GM12865 (cell line): ENCODE measurements around the gene IGFBP7.

ENCODE experiments used
- DNase-seq: peaks from one replicate; pipeline ENCODE4 v3.0.0; 2010; ENCODE audit warnings: low read depth
- H3K4me3 ChIP-seq: 2 replicates; pipeline ENCODE4 v1.5.1; 2011; ENCODE audit warnings: mild to moderate bottlenecking, low read depth, low read length, control low read depth
- CTCF ChIP-seq: IDR thresholded peaks from 2 replicates; pipeline ENCODE4 v1.5.1; 2011; ENCODE audit warnings: low read length, control low read depth, low read depth, inconsistent platforms; ENCODE audit not compliant: insufficient read depth; ENCODE audit errors: missing control alignments

The IGFBP7 gene

GRCh38 chr4:56999751-57000150 lies 110.4 kb downstream of the IGFBP7 start:
- TF ChIP-seq CTCF: no peak
- no peak overlapping the region for H3K4me3 ChIP-seq
- DNase-seq: no peak

GRCh38 chr4:56995525-56995924 lies 114.7 kb downstream of the IGFBP7 start:
- no peak overlapping the region for H3K4me3 ChIP-seq
- no peak for TF ChIP-seq CTCF
- DNase-seq: no peak

- H3K4me3 ChIP-seq: no peak overlapping the region
- DNase-seq: no peak
- no peak for TF ChIP-seq CTCF
Observed at GRCh38 chr4:56990109-56990905, 119.9 kb downstream of the IGFBP7 start.

GRCh38 chr4:56986952-56987351 lies 123.2 kb downstream of the IGFBP7 start:
- DNase-seq: no peak
- H3K4me3 ChIP-seq: no peak overlapping the region
- no peak for TF ChIP-seq CTCF

- no peak for TF ChIP-seq CTCF
- DNase-seq: no peak
- no peak overlapping the region for H3K4me3 ChIP-seq
Observed at GRCh38 chr4:56986192-56986591, 124.0 kb downstream of the IGFBP7 start.

- TF ChIP-seq CTCF: no peak
- no peak overlapping the region for H3K4me3 ChIP-seq
- DNase-seq: no peak
Observed at GRCh38 chr4:56981795-56982201, 128.4 kb downstream of the IGFBP7 start.
